HL-60/S4 treated with phorbol 12-myristate 13-acetate at 8.2 ng/mL for 4 days and 3 days (cell line): Measurements from ENCODE around the gene TRAPPC2.

Experiments used
- in situ Hi-C: fragments of 300-500 bp; cut with MboI; formaldehyde crosslinking; loops from 2 replicates; pipeline ENCODE4 v1.15.0; 2022; ENCODE audit warnings: low sequenced_read_pairs

Gene TRAPPC2

GRCh38 chrX:13734278-13735172 lies at the start of gene TRAPPC2, which contains the start of gene OFD1:
Gene TRAPPC2, minus strand, starts transcription at chrX:13734620. Its CDS starts 14,657 bp downstream, at chrX:13719963.
Gene OFD1, plus strand, starts transcription at chrX:13734748. Its CDS starts 324 bp downstream, at chrX:13735072.
- in situ Hi-C loops = no loop called here

GRCh38 chrX:13780868-13781427 lies 46.5 kb upstream of the TRAPPC2 start:
- in situ Hi-C loops = no loop called here

GRCh38 chrX:13778916-13779315 lies 44.5 kb upstream of the TRAPPC2 start:
- in situ Hi-C loops = no loop called here

- in situ Hi-C loops = no loop called here
Observed at GRCh38 chrX:13776387-13776786, 42.0 kb upstream of the TRAPPC2 start.

- in situ Hi-C loops = no loop called here
Observed at GRCh38 chrX:13775837-13776236, 41.4 kb upstream of the TRAPPC2 start.

GRCh38 chrX:13774696-13775095 lies 40.3 kb upstream of the TRAPPC2 start:
- in situ Hi-C loops = no loop called here

- in situ Hi-C loops = no loop called here
Observed at GRCh38 chrX:13770013-13770535, 35.7 kb upstream of the TRAPPC2 start.

GRCh38 chrX:13768939-13769338 lies 34.5 kb upstream of the TRAPPC2 start:
- in situ Hi-C loops = no loop called here

- in situ Hi-C loops = no loop called here
Observed at GRCh38 chrX:13764765-13765164, 30.3 kb upstream of the TRAPPC2 start.

- in situ Hi-C loops = no loop called here
Observed at GRCh38 chrX:13764281-13764680, 29.9 kb upstream of the TRAPPC2 start.

GRCh38 chrX:13763489-13763888 lies 29.1 kb upstream of the TRAPPC2 start:
- in situ Hi-C loops = no loop called here

- in situ Hi-C loops = no loop called here
Observed at GRCh38 chrX:13761606-13762414, 27.4 kb upstream of the TRAPPC2 start.

GRCh38 chrX:13760426-13760825 lies 26.0 kb upstream of the TRAPPC2 start:
- in situ Hi-C loops = no loop called here

GRCh38 chrX:13759152-13759718 lies 24.8 kb upstream of the TRAPPC2 start:
- in situ Hi-C loops = no loop called here

GRCh38 chrX:13756381-13756780 lies 22.0 kb upstream of the TRAPPC2 start:
- in situ Hi-C loops = no loop called here

- in situ Hi-C loops = no loop called here
Observed at GRCh38 chrX:13755254-13755653, 20.8 kb upstream of the TRAPPC2 start.

GRCh38 chrX:13754765-13755164 lies 20.3 kb upstream of the TRAPPC2 start:
- in situ Hi-C loops = no loop called here

GRCh38 chrX:13752646-13753045 lies 18.2 kb upstream of the TRAPPC2 start:
- in situ Hi-C loops = no loop called here

- in situ Hi-C loops = no loop called here
Observed at GRCh38 chrX:13752141-13752540, 17.7 kb upstream of the TRAPPC2 start.

GRCh38 chrX:13750812-13751211 lies 16.4 kb upstream of the TRAPPC2 start:
- in situ Hi-C loops = no loop called here

GRCh38 chrX:13750204-13750603 lies 15.8 kb upstream of the TRAPPC2 start:
- in situ Hi-C loops = no loop called here
